ENCODE data around the gene CLCN1.

GRCh38 chr7:143325240-143325639, 9.3 kb downstream of the CLCN1 start:
- TF ChIP-seq CTCF (conservative IDR thresholded peaks at IDR 0.05; ENCODE audit: low read depth, low read length) = no peak
- no peak for TF ChIP-seq EZH2 (IDR thresholded peaks at IDR 0.05; ENCODE audit: borderline replicate concordance, low read depth, low read length, poor library complexity, severe bottlenecking)

All from A673 (cell line).